COR-L47 (cell line): ENCODE results near the gene SWT1.
"Not testable (repeated sequence)": the region's sequence is repeated elsewhere in the genome, so short reads cannot be mapped to it uniquely, and the experiment has no call there.

Experiments
- DNase-seq: peaks from one replicate; lab custom pipeline; 2025; lab: John Stamatoyannopoulos, UW

SWT1 gene

DNA sequence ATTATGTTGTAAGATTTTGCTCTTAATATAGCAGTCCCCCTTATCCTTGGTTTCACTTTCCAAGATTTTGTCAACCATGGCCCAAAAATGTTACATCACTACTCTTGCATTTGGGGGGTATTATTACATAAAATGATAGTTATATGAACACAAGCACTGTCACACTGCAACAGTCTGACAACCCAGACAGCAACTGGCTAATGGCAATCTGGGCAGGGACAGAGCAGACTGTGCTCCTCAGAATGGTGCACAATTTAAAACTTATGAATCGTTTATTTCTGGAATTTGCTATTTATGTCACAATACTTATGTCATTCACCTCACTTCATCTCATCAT, 162.1 kb downstream of the SWT1 start:
- no peak for DNase-seq

DNA sequence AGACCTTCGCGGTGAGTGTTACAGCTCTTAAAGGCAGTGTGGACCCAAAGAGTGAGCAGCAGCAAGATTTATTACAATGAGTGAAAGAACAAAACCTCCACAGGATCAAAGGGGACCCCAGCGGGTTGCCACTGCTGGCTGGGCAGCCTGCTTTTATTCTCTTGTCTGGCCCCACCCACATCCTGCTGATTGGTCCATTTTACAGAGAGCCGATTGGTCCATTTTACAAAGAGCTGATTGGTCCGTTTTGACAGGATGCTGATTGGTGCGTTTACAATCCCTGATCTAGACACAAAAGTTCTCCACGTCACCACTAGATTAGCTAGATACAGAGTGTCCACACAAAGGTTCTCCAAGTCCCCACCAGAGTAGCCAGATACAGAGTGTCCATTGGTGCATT, 164.1 kb downstream of the SWT1 start:
- DNase-seq: not testable (repeated sequence)

DNA sequence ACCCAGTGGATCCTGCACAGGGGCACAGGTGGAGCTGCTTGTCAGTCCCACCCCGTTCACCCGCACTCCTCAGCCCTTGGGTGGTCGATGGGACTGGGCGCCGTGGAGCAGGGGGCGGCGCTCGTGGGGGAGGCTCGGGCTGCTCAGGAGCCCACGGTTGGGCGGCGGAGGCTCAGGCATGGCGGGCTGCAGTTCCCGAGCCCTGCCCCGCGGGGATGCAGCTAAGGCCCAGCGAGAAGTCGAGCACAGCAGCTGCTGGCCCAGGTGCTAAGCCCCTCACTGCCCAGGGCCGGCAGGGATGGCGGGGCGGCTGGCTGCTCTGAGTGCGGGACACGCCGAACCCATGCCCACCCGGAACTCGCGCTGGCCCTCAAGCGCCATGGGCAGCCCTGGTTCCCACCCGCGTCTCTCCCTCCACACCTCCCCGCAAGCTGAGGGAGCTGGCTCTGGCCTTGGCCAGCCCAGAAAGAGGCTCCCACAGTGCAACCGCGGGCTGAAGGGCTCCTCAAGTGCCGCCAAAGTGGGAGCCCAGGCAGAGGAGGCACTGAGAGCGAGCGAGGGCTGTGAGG, 164.8 kb downstream of the SWT1 start:
- not testable (repeated sequence) for DNase-seq

DNA sequence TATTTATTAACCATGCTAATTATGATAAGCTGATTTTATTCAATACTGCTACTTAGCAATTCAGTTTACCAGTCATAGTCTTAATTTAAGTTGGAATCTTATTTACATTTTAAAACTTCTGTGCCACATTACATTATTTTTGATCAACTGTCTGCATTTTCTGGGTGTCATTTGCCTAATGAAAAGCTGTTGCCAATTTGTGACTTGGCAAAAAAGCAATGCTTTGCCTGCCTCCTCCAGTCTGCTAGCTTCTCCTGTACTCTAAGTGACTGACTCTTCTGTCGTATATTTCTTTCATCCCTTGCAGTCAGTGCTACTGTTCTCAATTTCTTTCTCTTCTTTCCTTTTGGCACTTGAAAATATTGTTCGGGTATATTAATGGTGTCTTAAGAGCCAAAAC, 165.7 kb downstream of the SWT1 start:
- no peak for DNase-seq

DNA sequence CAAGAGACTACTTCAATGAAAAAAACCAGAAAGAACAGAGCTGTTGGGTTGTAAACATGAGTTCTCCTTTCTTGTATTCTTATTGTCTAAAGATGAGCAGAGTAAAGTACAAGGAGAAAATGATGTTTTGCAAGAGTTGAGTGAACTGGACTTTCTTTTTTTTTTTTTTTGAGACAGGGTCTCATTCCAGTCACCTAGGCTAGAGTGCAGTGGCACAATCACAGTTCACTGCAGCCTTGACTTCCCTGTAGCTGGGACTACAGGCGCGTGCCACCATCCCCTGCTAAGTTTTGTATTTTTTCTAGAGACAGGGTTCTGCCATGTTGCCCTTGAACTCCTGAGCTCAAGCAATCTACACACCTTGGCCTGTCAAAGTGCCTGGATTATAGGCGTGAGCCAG, 167.2 kb downstream of the SWT1 start:
- no peak for DNase-seq

DNA sequence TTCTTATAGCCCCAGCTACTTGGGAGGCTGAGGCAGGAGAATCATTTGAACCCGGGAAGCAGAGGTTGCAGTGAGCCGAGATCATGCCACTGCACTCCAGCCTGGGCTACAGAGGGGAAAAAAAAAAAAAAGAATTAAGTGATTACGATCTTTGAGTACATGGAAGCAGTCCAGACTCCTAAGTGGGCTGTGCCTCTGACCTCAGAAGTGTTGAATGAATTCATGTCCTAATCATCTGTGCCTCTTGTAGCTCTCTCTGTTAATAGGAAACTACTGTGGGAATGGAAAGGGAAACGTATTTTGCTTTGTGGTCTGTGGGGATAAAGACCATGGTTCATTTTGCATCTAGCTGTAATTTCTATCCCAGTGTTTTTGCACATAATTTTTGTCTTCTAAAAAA, 168.4 kb downstream of the SWT1 start:
- no peak for DNase-seq

DNA sequence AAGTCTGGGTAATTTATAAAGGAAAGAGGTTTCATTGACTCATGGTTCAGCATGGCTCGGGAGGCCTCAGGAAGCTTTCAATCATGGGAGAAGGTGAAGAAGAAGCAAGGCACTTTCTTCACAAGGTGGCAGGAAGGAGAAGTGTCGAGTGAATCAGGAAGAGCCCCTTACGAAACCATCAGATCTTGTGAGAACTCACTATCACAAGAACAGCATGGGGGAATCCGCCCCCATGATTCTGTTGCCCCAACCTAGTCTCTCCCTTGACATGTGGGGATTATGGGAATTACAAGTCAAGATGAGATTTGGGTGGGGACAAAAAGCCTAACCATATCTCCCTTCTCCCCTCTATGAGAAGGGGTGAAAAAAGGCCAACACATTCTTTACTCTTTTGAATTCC, 171.3 kb downstream of the SWT1 start:
- DNase-seq: no peak

DNA sequence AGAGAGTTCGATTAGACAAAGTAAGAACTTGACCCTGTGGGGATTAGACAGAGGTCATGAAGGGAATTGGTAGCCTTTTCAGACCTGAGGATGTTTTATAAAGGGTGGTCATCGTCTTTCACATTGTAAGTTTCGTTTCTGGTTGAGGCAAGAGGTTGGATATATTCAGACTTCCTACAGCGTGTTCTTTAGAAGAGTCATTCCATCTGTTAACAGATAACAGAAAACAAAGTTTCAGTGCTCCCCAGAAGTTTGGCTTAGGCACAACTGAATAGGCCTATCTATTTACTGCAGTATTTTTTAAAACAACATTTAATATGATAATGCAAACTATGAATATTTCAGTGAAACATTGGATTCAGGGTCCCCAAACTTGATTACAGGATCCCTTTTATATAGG, 177.2 kb downstream of the SWT1 start:
- no peak for DNase-seq

DNA sequence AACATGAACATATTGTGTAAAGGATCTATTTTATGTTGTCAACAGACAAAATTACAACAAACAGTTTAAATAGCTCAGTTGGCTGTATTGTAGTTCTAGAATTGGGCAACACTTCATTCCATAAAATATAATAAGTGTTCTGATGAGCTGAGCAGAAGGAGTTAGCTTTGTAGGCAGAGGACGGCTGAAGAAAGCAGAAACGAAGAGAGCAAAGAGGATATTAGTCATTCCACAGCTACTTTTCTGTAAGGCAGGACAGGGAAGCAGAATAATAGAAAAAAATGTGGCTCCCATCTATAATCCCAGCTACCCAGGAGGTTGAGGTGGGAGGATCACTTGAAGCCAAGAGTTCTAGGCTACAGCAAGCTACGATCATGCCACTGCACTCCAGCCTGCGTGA, 180.3 kb downstream of the SWT1 start:
- no peak for DNase-seq

DNA sequence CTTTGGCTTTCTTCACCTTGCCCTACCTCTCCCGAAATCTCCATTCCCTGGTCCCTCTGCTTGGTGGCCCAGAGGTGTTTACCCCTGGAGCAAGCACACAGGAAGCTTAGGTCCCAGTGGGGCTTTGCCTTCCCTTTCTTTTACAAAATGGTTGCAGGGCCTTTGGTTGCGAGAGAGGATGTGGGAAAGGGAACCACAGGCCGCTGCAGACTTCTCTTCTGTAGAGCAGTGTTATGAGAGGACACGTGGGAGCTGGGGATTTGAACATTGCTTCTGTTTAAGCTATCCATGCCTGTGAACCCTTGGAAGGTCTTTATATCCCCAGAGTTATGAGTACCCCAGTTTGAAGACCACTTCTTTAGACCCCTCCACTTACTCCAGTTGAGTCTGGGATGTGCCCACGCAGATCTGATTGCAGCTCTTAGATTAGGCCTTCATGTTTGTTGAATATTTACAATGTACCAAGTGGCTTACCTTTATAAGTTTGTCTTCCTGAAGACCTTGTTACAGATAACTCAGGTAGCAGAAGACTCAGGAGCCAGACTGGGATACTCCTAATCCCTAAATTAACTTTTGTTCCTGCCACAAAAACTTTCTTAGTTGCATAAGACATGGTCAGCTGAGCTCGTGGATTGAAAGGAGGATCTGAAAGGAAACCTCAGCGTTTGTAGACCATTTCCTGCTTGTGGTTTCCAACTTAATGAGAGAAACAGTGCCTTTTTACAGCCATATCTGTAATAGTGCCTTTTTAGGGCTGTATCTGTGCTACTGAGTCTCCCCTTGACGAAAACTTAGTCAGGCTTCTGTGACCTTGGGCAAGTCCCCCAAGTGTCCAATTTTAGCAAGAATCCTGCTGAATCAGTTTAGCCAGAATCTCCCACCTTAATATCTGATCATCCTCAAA, 182.0 kb downstream of the SWT1 start:
- no peak for DNase-seq

DNA sequence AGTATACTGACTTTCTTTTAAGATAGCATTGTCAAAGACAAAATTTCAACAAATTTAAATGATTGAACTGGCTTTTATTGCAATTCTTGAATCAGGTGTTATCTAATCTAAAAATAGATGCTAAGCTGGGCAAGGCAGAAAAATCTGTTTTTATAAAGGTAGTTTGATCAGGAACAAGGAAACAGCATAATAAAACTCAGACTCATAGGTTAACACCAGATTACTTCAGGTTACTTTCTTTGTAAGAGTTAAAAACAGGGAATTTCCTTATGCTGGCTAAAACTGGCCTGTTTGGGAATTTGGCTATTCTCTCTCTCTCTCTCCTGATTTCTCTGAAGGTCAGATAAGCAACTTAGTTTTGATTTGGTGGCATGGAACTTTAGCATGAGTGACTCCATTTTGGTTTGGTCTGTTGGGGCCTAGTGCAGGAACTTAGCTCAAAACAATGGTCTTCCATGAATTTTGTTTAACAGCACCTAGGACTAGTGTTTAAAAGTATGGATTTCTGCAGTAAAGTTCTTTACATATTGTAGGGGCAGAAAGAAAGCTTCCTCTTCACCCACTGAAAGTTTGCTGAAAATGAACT, 184.3 kb downstream of the SWT1 start:
- DNase-seq: no peak
